MM.1S (cell line): ENCODE data around the gene CCIN.
"Not testable (repeated sequence)": the region's sequence is repeated elsewhere in the genome, so short reads cannot be mapped to it uniquely, and the experiment has no call there.

Source experiments
- CTCF ChIP-seq: fragments of 300-600 bp; sonication (generic); IDR thresholded peaks from 2 replicates; pipeline ENCODE4 v1.5.1; 2016; ENCODE audit warnings: antibody characterized with exemption, low read length, mixed read lengths
- EZH2 ChIP-seq: fragments of 300-600 bp; sonication (generic); optimal IDR thresholded peaks from 2 replicates; pipeline ENCODE3; 2017; ENCODE audit warnings: low read depth, mild to moderate bottlenecking, antibody characterized with exemption, low read length, mixed read lengths

- not testable (repeated sequence) for TF ChIP-seq CTCF, EZH2
Measured at GRCh38 chr9:36131666-36132065, 37.5 kb upstream of the CCIN start.
